T follicular helper cell (primary cell): ENCODE data around the gene NCK1.
"Not testable (repeated sequence)": the region's sequence is repeated elsewhere in the genome, so short reads cannot be mapped to it uniquely, and the experiment has no call there.

Experiments used
- DNase-seq: peaks from one replicate; pipeline ENCODE4 v3.0.0-alpha.2; 2020; ENCODE audit warnings: low read depth

NCK1 gene

GRCh38 chr3:136862617-136863322 is 762 bp downstream of the NCK1 start:
- peak; percentile 28 for DNase-seq

DNA sequence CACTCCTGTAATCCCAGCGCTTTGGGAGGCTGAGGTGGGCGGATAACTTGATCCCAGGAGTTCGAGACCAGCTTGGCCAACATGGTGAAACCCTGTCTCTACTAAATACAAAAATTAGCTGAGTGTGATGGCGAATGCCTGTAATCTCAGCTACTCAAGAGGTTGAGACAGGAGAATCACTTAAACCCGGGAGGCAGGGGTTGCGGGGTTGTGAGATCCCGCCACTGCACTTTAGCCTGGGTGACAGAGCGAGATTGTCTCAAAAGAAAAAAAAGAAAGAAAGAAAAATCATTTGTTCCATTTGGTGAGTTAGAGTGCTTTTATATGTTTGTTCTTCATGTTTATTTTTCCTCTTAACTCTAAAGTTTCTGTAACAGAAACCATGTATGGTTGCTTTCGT is 7.3 kb downstream of the NCK1 start:
- DNase-seq: no peak

- DNase-seq: not testable (repeated sequence)
These were observed 10.2 kb downstream of the NCK1 start for GRCh38 chr3:136872258-136872657.

DNA sequence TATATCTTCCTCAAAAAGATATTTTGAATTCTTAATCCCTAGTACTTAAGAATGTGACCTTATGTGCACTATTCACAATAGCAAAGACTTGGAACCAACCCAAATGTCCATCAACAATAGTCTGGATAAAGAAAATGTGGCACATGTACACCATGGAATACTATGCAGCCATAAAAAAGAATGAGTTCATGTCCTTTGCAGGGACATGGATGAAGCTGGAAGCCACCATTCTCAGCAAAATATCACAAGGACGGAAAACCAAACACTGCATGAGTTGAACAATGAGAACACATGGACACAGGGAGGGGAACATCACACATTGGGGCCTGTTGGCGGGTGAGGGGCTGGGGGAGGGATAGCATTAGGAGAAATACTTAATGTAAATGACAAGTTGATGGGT is 17.5 kb downstream of the NCK1 start:
- DNase-seq: not testable (repeated sequence)

- no peak for DNase-seq
These were observed 20.6 kb downstream of the NCK1 start for GRCh38 chr3:136882571-136882970.

- no peak for DNase-seq
These were observed 22.1 kb downstream of the NCK1 start for GRCh38 chr3:136883967-136884720.

GRCh38 chr3:136885357-136886213 is 23.6 kb downstream of the NCK1 start:
- DNase-seq: no peak

DNA sequence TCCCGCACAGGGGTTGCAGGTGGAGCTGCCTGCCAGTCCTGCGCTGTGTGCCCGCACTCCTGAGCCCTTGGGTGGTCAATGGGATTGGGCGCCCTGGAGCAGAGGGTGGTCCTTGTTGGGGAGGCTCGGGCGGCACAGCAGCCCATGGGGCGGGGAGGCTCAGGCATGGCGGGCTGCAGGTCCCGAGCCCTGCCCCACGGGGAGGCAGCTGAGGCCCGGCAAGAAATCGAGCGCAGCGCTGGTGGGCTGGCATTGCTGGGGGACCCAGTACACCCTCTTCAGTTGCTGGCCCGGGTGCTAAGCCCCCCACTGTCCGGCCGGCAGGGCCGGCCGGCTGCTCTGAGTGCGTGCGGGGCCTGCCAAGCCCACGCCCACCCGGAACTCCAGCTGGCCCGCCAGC is 27.9 kb downstream of the NCK1 start:
- DNase-seq: no peak

- DNase-seq: no peak
These were observed 30.2 kb downstream of the NCK1 start for GRCh38 chr3:136891934-136892855.

- no peak for DNase-seq
These were observed 31.9 kb downstream of the NCK1 start for GRCh38 chr3:136893848-136894443.

GRCh38 chr3:136897171-136897570 is 35.2 kb downstream of the NCK1 start:
- DNase-seq: not testable (repeated sequence)

- DNase-seq: no peak
These were observed 36.5 kb downstream of the NCK1 start for GRCh38 chr3:136898549-136898948.

DNA sequence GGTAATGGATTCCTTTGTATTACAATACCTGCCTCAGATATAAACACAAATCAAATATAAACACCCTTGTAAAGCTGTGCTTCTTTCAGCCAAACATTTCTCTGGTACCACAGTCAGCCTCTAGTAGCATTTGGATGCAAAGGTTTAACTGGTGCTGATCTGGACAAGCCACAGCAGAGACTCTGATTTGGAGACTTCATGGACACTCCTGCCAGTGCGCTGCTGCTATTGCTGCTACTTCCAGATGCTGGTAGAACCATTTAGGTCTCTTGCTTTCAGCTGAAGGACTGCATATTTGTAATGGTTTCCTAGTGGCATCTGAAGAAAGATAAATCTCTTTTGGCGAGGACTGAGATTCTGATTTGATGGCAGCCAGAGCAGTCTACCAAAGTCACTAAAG is 36.9 kb downstream of the NCK1 start:
- no peak for DNase-seq

- DNase-seq: no peak
These were observed 37.7 kb downstream of the NCK1 start for GRCh38 chr3:136899622-136900158.

- DNase-seq: not testable (repeated sequence)
These were observed 38.7 kb downstream of the NCK1 start for GRCh38 chr3:136900694-136901093.

GRCh38 chr3:136901391-136901790 is 39.4 kb downstream of the NCK1 start:
- DNase-seq: no peak

DNA sequence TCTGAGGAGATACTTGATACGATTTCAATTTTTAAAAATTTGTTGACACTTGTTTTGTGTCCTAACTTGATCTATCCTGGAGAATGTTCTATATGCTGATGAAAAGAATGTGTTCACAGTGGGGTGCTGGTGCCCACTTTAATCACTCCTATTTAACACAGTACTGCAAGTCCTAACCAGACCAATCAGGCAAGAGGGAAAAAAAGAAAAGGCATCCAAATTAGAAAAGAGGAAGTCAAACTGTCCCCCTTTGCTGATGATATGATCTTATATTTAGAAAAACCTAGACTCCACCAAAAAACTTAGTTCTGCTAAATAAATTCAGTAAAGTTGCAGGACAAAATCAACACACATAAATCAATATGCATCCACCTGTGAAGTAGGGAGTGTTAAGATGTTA is 40.5 kb downstream of the NCK1 start:
- not testable (repeated sequence) for DNase-seq

DNA sequence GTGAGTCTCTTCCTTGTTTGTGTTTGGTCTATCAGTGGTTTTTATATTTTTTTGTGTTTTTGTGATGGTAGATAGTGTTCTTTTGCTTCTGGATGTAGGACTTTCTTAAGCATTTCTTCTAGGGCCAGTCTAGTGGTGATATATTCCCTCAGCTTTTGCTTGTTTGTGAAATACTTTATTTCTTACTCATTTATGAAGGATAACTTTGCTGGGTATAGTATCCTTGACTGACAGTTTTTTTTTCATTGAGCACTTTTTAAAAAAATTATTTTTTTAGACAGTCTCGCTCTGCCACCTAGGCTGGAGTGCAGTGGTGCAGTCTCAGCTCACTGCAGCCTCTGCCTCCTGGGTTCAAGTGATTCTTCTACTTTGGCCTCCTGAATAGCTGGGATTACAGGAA is 41.9 kb downstream of the NCK1 start:
- DNase-seq: no peak

- DNase-seq: no peak
These were observed 42.7 kb downstream of the NCK1 start for GRCh38 chr3:136904746-136905145.

DNA sequence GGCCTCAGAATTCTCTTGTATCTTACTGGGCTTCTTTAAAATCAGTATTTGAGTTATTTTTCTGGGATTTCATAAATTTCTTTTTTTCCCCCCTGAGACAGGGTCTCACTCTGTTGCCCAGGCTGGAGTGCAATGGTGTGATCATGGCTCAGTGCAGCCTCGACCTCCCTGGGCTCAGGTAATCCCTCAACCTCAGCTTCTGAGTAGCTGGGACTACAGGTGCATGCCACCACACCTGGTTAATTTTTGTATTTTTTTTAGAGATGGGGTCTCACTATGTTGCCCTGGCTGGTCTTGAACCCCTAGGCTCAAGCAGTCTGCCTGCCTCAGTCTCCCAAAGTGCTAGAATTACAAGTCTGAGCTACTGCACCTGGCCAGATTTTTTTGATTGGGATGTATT is 43.5 kb downstream of the NCK1 start:
- DNase-seq: no peak

GRCh38 chr3:136906725-136907124 is 44.7 kb downstream of the NCK1 start:
- DNase-seq: no peak
